K562 (cell line): ENCODE measurements around the gene HSD11B1L. TPM values are rescaled to one million over a fixed set of nuclear protein-coding genes. Genes with fewer than 3 reads are reported as not detected.
A peak's percentile ranks its signal among the peaks of the same experiment; 100 is the strongest.

Source experiments
- ATF1 ChIP-seq, 2 experiments: fragments of 450-650 bp in 1 of 2; IDR thresholded peaks; 2 replicates each; pipeline ENCODE4 v1.6.1; 2016; ENCODE audit warnings: missing compliant biosample characterization in 1 of 2, missing genetic modification characterization in 1 of 2
- BRD4 ChIP-seq: fragments of 200-600 bp; sonication (generic); IDR thresholded peaks from 2 replicates; pipeline ENCODE4 v1.6.1; 2017; ENCODE audit warnings: inconsistent platforms
- CHD1 ChIP-seq: fragments of 200-600 bp; sonication (generic); IDR thresholded peaks from one replicate; pipeline ENCODE4 v1.6.1; 2012; ENCODE audit warnings: mild to moderate bottlenecking, moderate library complexity, low read length, inconsistent platforms
- FIP1L1 ChIP-seq: fragments of 200-400 bp; formaldehyde crosslinking; IDR thresholded peaks from 2 replicates; pipeline ENCODE4 v1.6.1; 2018; ENCODE audit warnings: mild to moderate bottlenecking, low read depth, low read length; ENCODE audit not compliant: poor library complexity, severe bottlenecking
- HNRNPL ChIP-seq: fragments of 200-400 bp; formaldehyde crosslinking; IDR thresholded peaks from 2 replicates; pipeline ENCODE4 v1.6.1; 2017; ENCODE audit warnings: low read depth, mild to moderate bottlenecking, low read length
- NFIC ChIP-seq: fragments of 450-650 bp; IDR thresholded peaks from 2 replicates; pipeline ENCODE4 v1.6.1; 2017; ENCODE audit warnings: mild to moderate bottlenecking, inconsistent platforms
- SRSF7 ChIP-seq: fragments of 200-400 bp; formaldehyde crosslinking; optimal IDR thresholded peaks from 2 replicates; pipeline ENCODE3; 2017; ENCODE audit warnings: mild to moderate bottlenecking, low read depth, low read length
- TBL1XR1 ChIP-seq, 2 experiments: IDR thresholded peaks; 2 replicates each; pipeline ENCODE4 v1.6.1; 2012; ENCODE audit warnings: improper control_type of control experiment in 2 of 2, low read length in 2 of 2, mild to moderate bottlenecking in 1 of 2
- TEAD4 ChIP-seq, 2 experiments: sonication (generic) in 1 of 2; formaldehyde crosslinking in 1 of 2; IDR thresholded peaks; 2 replicates each; pipeline versions ENCODE4 v1.6.1 to v1.8.0; 2012 to 2022; ENCODE audit warnings: borderline replicate concordance in 1 of 2, inconsistent platforms in 1 of 2, low read length in 1 of 2, mild to moderate bottlenecking in 1 of 2, missing genetic modification reagents in 1 of 2
- TRIM24 ChIP-seq, 2 experiments: fragments of 450-650 bp; IDR thresholded peaks; 2 replicates each; pipeline ENCODE4 v1.6.1; 2016
- U2AF1 ChIP-seq: fragments of 200-400 bp; formaldehyde crosslinking; optimal IDR thresholded peaks from 2 replicates; pipeline ENCODE3; 2017; ENCODE audit warnings: mild to moderate bottlenecking, low read depth, low read length, moderate library complexity
- ZNF764 ChIP-seq: fragments of 250-450 bp; sonication (Bioruptor Pico); IDR thresholded peaks from 2 replicates; pipeline ENCODE4 v1.4.0; 2020; ENCODE audit warnings: low read depth, mild to moderate bottlenecking, moderate library complexity
- polyA plus RNA-seq, 8 experiments: library from polyadenylated mRNA; depleted of rRNA in 4 of 8; stranded (reverse) in 5 of 8; unstranded in 3 of 8; fragments of >200 nt; fragmentation: Nextera tagmentation in 2 of 8; fragmentation: Illumina TruSeq in 1 of 8; extraction: Ambion mirVana in 2 of 8; extraction: Trizol in 1 of 8; gene quantifications; 2 replicates each; pipeline versions ENCODE4 v1.2.1 to v1.2.3, GENCODE V29; 2011 to 2014; ENCODE audit warnings: inconsistent platforms in 1 of 8, missing spikeins in 1 of 8
- total RNA-seq, 7 experiments: library from RNA; depleted of rRNA in 6 of 7; stranded (reverse); fragments of >200 nt in 6 of 7; fragmentation: Illumina TruSeq in 2 of 7; extraction: Trizol in 2 of 7; gene quantifications; 2 replicates each; pipeline versions ENCODE4 v1.2.1 to v1.2.3, GENCODE V29; 2011 to 2021; ENCODE audit warnings: low replicate concordance in 1 of 7
- TF ChIP-seq, protein P1 (sequence below), 2 experiments: IDR thresholded peaks; 2 replicates each; pipeline ENCODE4 v1.6.1; 2012; ENCODE audit warnings: improper control_type of control experiment in 2 of 2, low read depth in 2 of 2, low read length in 2 of 2, borderline replicate concordance in 1 of 2
- TF ChIP-seq, protein P2 (sequence below): sonication (generic); formaldehyde crosslinking; IDR thresholded peaks from 2 replicates; pipeline ENCODE4 v1.8.0; 2022; ENCODE audit warnings: mild to moderate bottlenecking, missing genetic modification reagents
- TF ChIP-seq, protein P3 (sequence below): fragments of 250-450 bp; sonication (Bioruptor Pico); IDR thresholded peaks from 2 replicates; pipeline ENCODE4 v1.8.0; 2021; ENCODE audit warnings: borderline replicate concordance, mild to moderate bottlenecking, moderate library complexity; ENCODE audit not compliant: poor library complexity, severe bottlenecking
- TF ChIP-seq, protein P4 (sequence below), 3 experiments: fragments of 200-800 bp in 1 of 3; fragments of 250-450 bp in 1 of 3; fragments of 450-650 bp in 1 of 3; sonication (Bioruptor Pico) in 1 of 3; sonication (Bioruptor generic) in 1 of 3; formaldehyde crosslinking in 1 of 3; IDR thresholded peaks; 2 replicates each; pipeline versions ENCODE4 v1.6.1 to v1.8.0; 2016 to 2022; ENCODE audit warnings: mild to moderate bottlenecking in 2 of 3, missing genetic modification characterization in 2 of 3, missing compliant biosample characterization in 1 of 3, moderate library complexity in 1 of 3

The HSD11B1L gene
- total and polyA plus RNA-seq, 9 of the 15 experiments (the other 6 are each of a cell fraction or from before 2014, with no cell fraction given) = 0.31 to 7.7 (median 2.3) TPM

DNA sequence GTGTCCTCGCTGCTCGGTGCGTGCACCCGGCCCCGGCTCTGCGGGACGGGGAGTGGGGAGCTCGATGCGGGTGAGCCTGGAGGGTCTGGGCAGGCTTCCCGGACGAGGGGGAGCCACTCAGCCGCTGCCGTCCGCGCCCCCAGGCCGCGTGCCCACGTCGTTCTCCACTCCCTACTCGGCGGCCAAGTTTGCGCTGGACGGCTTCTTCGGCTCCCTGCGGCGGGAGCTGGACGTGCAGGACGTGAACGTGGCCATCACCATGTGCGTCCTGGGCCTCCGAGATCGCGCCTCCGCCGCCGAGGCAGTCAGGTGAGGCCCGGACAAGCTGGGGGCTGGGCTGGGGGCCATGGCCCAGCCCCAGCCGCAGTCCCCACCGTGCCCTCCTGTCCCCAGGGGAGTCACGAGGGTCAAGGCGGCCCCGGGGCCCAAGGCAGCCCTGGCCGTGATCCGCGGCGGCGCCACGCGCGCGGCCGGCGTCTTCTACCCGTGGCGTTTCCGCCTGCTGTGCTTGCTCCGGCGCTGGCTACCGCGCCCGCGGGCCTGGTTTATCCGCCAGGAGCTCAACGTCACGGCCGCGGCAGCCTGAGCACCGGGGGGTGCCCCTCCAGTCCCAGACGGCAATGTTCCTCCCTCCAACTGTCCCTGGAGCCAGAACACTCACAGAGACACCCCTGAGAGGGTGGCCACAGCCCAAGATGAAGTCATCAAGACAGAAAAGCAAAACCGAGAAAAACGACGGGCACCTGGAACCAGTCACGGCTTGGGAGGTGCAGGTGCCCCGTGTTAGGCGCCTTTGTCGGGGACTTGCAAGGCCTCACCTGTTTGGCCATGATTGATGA, 6.8 kb downstream of the HSD11B1L start (continued):
- TF ChIP-seq, protein P1, sequence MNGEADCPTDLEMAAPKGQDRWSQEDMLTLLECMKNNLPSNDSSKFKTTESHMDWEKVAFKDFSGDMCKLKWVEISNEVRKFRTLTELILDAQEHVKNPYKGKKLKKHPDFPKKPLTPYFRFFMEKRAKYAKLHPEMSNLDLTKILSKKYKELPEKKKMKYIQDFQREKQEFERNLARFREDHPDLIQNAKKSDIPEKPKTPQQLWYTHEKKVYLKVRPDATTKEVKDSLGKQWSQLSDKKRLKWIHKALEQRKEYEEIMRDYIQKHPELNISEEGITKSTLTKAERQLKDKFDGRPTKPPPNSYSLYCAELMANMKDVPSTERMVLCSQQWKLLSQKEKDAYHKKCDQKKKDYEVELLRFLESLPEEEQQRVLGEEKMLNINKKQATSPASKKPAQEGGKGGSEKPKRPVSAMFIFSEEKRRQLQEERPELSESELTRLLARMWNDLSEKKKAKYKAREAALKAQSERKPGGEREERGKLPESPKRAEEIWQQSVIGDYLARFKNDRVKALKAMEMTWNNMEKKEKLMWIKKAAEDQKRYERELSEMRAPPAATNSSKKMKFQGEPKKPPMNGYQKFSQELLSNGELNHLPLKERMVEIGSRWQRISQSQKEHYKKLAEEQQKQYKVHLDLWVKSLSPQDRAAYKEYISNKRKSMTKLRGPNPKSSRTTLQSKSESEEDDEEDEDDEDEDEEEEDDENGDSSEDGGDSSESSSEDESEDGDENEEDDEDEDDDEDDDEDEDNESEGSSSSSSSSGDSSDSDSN (IDR thresholded peaks at IDR 0.05; ENCODE audit: borderline replicate concordance in 1 of 2, low read depth in 2 of 2, low read length in 2 of 2) = no peak
- TF ChIP-seq BRD4 = no peak
- TF ChIP-seq NFIC = peak; percentile 64
- no peak for TF ChIP-seq SRSF7
- TF ChIP-seq TRIM24 (IDR thresholded peaks at IDR 0.05) = peak in 1 of 2 experiments; percentile 41; a peak in 1 of 4 replicates
- no peak for TF ChIP-seq ATF1 (CRISPR knock-in tag; IDR thresholded peaks at IDR 0.05)
- peak; percentile 81 for TF ChIP-seq ATF1 (tag; IDR thresholded peaks at IDR 0.05)
- peak; percentile 86 for TF ChIP-seq U2AF1
- TF ChIP-seq, protein P2, sequence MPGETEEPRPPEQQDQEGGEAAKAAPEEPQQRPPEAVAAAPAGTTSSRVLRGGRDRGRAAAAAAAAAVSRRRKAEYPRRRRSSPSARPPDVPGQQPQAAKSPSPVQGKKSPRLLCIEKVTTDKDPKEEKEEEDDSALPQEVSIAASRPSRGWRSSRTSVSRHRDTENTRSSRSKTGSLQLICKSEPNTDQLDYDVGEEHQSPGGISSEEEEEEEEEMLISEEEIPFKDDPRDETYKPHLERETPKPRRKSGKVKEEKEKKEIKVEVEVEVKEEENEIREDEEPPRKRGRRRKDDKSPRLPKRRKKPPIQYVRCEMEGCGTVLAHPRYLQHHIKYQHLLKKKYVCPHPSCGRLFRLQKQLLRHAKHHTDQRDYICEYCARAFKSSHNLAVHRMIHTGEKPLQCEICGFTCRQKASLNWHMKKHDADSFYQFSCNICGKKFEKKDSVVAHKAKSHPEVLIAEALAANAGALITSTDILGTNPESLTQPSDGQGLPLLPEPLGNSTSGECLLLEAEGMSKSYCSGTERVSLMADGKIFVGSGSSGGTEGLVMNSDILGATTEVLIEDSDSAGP (CRISPR knock-in tag) = peak; percentile 66; the same call in 1 of the 2 replicates
- no peak for TF ChIP-seq FIP1L1
- TF ChIP-seq TEAD4 (IDR thresholded peaks at IDR 0.05; ENCODE audit: low read length) = no peak
- TF ChIP-seq TEAD4 (CRISPR knock-in tag; IDR thresholded peaks at IDR 0.05; ENCODE audit: borderline replicate concordance) = no peak
- TF ChIP-seq, protein P3, sequence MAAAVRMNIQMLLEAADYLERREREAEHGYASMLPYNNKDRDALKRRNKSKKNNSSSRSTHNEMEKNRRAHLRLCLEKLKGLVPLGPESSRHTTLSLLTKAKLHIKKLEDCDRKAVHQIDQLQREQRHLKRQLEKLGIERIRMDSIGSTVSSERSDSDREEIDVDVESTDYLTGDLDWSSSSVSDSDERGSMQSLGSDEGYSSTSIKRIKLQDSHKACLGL = no peak
- no peak for TF ChIP-seq CHD1
- TF ChIP-seq TBL1XR1 (IDR thresholded peaks at IDR 0.05; ENCODE audit: low read length in 2 of 2) = no peak
- no peak for TF ChIP-seq ZNF764 (CRISPR knock-in tag)
- TF ChIP-seq HNRNPL = peak; percentile 34; the same call in 1 of the 2 replicates
- TF ChIP-seq, protein P4, sequence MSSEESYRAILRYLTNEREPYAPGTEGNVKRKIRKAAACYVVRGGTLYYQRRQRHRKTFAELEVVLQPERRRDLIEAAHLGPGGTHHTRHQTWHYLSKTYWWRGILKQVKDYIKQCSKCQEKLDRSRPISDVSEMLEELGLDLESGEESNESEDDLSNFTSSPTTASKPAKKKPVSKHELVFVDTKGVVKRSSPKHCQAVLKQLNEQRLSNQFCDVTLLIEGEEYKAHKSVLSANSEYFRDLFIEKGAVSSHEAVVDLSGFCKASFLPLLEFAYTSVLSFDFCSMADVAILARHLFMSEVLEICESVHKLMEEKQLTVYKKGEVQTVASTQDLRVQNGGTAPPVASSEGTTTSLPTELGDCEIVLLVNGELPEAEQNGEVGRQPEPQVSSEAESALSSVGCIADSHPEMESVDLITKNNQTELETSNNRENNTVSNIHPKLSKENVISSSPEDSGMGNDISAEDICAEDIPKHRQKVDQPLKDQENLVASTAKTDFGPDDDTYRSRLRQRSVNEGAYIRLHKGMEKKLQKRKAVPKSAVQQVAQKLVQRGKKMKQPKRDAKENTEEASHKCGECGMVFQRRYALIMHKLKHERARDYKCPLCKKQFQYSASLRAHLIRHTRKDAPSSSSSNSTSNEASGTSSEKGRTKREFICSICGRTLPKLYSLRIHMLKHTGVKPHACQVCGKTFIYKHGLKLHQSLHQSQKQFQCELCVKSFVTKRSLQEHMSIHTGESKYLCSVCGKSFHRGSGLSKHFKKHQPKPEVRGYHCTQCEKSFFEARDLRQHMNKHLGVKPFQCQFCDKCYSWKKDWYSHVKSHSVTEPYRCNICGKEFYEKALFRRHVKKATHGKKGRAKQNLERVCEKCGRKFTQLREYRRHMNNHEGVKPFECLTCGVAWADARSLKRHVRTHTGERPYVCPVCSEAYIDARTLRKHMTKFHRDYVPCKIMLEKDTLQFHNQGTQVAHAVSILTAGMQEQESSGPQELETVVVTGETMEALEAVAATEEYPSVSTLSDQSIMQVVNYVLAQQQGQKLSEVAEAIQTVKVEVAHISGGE (CRISPR knock-in tag; IDR thresholded peaks at IDR 0.05) = 0 out of 6 replicates have a peak, but pooled peaks of 1 of the 3 experiments have one; percentile 29
